GM21381 (cell line): ENCODE measurements around the gene PIGB.
"Not testable (repeated sequence)": the region's sequence is repeated elsewhere in the genome, so short reads cannot be mapped to it uniquely, and the experiment has no call there.

Source experiments
- ATAC-seq: cut with Tn5 transposase; IDR thresholded peaks from one replicate; pipeline ENCODE4 v1.9.1; 2021; ENCODE audit warnings: mild to moderate bottlenecking, moderate library complexity; ENCODE audit not compliant: unreplicated experiment

PIGB gene

GRCh38 chr15:55297315-55297714 is 21.7 kb upstream of the PIGB start:
- no peak for ATAC-seq

DNA sequence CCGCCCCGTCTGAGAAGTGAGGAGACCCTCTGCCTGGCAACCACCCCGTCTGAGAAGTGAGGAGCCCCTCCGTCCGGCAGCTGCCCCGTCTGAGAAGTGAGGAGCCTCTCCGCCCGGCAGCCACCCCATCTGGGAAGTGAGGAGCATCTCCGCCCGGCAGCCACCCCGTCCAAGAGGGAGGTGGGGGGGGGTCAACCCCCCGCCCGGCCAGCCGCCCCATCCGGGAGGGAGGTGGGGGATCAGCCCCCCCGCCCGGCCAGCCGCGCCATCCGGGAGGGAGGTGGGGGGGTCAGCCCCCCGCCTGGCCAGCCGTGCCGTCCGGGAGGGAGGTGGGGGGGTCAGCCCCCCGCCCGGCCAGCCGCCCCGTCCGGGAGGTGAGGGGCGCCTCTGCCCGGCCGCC is 16.2 kb upstream of the PIGB start:
- not testable (repeated sequence) for ATAC-seq

DNA sequence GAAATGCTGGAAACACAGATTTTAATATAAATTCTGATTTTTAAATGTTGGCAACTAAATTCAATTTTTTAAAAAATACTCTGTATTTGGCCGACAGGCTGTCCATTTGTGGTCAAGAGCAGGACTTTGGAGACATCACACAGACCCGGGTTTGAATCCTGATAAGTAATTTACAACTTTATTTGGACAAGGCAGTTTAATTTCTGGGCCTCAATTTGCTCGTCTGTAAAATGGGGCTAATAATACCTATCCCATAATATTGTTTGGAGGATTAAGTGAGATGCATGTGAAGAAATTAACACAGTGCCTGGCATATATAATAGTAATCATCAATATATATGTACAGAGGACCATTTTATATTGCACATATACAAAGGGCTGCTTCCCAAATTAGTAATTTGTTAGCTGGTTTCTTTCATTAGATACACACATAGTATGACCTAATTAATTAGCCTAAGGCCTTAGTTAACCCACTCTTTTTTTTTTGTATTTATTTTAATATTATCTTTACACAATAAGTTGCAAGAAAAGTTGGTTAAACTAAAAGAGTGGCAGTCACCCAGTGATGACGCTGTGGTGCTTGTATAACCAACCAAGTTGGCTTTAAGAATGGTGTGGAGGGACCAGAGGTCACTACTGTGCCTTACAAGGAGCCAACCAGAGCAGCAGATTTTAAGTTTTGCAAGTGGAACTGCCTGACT is 665 bp downstream of the PIGB start:
- peak; percentile 42 for ATAC-seq

DNA sequence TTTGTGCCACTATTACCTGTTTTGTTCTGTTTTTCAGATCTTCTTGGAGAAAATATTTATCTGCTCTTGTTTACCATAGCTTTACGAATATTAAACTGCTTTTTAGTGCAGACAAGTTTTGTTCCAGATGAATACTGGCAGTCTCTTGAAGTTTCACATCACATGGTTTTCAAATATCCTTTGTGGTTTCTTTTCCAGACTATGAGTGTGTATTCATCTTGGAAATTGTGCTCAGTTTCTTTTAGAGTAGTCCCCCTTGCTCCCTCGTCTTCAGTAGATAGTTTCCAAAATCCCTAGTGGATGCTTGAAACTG is 1.2 kb downstream of the PIGB start:
- ATAC-seq = no peak

DNA sequence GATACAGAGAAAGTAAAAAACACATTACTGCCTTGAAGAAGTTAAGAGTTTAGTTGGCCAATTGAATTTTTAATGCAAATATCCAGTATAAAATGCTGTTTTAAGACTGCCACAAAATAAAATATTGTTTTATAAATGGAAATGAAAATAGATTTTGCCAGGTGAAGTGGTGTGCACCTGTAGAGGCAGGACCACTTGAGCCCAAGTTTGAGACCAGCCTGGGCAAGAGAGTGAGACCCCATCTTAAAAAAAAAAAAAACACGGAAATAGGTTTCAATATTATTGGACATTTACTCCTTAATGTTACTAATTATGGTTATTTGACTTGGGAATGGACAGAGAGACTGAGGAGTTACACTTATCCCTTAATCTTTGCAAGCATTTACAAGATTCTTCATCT is 1.9 kb downstream of the PIGB start:
- no peak for ATAC-seq

- ATAC-seq = no peak
Observed at GRCh38 chr15:55322467-55322866, 3.4 kb downstream of the PIGB start.

DNA sequence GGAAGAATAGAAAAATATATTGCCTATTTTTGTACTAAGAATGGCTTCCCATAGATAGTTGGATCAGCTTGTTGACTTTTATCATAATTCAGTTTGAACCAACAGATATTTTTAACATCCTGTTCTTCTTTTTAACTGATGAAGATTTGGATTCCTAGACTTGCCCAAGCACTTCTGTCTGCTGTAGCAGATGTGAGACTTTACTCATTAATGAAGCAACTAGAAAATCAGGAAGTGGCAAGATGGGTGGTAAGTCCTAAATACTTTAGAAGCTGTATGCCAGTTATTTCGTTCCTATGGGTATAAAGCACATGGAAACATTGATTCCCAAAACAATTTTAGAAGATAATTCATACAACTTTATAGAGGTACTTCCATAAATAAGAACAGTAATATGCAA is 8.4 kb downstream of the PIGB start:
- ATAC-seq = no peak

DNA sequence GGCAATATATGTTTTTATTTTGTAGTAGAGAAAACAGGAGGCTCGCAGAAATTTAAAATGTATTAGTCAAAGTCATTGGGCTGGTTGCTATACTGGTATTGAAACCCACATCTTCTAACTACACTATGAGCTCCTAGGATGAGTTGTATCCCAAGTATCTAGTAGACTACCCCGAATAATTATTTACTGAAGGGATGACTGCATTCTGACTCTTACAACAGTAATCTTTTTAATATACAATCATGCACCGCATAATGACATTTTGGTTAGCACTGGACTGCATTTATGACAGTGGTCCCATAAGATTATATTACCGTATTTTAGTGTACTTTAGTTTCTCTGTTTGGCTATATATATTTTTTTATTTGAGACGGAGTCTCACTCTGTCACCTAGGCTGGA is 15.3 kb downstream of the PIGB start:
- ATAC-seq = no peak

GRCh38 chr15:55334997-55335396 is 16.0 kb downstream of the PIGB start:
- no peak for ATAC-seq

GRCh38 chr15:55337160-55337559 is 18.1 kb downstream of the PIGB start:
- ATAC-seq = no peak

DNA sequence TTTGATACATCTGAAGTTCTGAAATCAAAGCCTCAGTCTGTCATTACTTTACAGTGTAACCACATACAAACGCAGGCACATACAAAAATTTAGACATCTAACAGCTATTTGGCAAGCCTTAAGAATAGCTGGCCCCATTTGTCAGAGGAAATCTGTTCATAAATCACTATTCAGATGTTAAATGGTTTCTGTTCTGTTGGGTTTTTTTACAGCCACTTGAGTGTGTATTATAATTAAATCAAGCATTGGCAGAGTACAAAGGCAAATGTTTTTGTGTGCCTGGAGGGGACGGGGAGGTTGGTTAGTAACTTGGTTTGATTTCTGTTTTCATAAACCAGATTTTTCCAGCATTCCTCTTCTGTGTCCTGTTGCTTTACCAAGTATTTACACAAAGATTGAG is 24.1 kb downstream of the PIGB start:
- ATAC-seq = no peak

DNA sequence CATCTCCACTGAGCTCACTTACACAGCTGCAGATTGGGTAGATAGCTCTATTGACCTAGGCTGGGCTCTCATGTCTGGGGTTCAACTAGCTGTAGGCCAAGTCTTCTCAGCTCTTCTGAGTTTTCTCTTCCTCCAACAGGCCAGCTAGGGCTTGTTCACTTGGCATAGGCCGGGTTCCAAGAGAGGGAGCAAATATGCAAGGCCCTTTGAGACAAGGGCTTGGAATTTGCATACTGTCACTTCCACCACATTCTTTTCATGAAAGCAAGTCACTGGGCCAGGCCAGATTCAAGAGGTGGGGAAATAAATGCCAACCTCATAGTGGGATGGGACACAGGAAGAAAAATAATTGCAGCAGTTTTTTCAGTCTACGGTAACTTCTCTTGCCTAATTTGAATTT is 25.2 kb downstream of the PIGB start:
- ATAC-seq = no peak

DNA sequence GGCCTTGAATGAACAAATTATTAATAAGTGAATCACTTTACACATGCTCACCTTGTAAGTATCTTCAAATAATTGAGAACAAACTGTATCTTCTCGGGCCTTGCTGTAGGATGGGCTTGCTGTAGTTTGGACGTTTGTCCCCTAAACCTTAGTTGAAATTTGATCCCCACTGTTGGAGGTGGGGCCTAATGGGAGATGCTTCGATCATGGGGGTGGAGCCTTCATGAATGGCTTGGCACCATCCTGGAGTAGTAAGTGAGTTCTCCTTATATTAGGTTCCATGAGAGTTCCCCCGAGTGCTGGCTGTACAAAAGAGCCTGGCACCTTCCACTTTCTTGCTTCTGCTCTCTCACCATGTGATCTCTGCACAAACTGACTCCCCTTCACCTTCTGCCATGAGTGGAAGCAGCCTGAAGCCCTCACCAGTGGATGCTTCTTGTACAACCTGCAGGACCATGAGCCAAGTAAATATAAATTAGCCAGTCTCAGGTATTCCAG is 29.3 kb downstream of the PIGB start:
- ATAC-seq = no peak

GRCh38 chr15:55349282-55349681 is 30.3 kb downstream of the PIGB start:
- ATAC-seq = no peak

- no peak for ATAC-seq
Observed at GRCh38 chr15:55353025-55353424, 34.0 kb downstream of the PIGB start.

DNA sequence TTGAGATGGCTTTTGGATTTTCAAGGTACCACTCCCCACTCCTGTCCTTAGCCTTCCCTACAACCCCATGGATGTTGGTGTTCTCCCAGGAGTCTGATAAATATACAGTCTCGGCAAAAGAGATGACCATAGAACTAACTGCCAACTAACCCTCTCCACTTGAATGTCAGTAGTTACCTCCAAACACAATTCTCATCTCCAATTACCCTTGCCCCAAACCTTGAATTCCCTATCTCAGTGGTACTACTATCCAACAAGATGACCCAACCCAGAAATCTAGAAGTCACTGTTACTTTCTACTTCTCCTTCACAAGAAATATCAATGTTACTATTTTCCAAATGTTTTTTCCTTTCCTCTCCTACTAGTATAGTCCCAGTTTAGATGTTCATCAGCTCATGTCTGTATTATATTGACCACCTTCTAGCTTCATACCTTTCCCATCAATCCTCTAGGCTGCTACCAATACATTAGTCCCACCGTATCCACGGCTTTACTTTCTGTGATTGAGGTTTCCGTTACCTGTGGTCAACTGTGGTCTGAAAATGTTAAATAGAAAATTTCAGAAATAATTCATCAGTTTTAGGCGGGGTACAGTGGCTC is 38.1 kb downstream of the PIGB start:
- no peak for ATAC-seq

- no peak for ATAC-seq
Observed at GRCh38 chr15:55357774-55358173, 38.8 kb downstream of the PIGB start.

DNA sequence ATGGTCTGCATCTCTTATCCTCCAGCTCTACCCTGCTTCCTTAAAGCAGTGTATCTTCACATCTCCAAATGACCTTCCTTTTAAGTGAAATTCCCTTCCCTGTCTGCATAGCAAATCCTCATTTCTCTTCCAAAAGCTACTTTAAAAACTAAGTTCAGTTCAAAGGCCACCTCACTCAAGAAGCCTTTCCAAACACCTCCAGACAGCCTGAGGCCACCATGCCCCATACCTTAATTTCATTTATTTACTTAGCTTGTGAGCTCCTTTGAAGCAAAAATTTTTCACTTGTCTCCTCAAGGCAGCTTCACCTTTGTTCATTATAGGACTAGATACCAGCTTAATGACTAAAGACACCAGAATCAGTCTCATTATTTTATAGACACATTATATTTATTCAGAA is 39.4 kb downstream of the PIGB start:
- ATAC-seq = no peak

DNA sequence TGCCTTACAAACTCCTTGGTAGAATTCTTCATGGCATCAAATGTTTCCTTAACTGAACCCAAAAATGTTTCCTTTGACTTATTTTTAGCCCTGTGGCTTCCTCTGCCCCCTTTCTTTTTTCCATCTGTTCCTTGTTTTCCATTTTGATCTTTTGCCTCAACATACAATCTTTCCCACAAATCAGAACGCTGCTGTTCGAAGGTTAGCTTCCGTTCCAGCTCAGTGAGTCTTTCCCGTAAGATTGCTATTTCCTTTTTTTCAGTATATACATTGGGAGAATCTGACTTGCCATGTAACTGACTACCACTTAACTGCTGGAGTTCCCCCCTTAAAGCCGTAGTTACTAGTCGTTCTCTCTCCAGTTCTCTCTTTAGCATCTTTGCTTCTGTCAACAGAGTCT is 41.2 kb downstream of the PIGB start:
- no peak for ATAC-seq

DNA sequence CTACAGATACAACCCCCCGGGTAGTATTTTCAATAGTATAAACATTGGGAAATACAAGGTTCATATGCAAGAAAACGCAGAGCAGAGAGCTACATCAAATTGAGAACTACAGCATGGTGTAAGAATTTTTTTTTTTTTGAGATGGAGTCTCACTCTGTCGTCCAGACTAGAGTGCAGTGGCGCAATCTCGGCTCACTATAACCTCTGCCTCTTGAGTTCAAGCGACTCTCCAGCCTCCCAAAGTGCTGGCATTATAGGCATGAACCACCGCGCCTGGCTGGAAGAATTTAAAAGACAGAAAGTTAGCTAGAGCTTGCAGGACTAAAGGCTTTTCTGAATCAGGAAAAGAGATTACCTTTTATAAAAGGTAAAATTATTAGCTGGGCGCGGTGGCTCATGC is 42.0 kb downstream of the PIGB start:
- ATAC-seq = no peak

- ATAC-seq = no peak
Observed at GRCh38 chr15:55362641-55363040, 43.6 kb downstream of the PIGB start.

DNA sequence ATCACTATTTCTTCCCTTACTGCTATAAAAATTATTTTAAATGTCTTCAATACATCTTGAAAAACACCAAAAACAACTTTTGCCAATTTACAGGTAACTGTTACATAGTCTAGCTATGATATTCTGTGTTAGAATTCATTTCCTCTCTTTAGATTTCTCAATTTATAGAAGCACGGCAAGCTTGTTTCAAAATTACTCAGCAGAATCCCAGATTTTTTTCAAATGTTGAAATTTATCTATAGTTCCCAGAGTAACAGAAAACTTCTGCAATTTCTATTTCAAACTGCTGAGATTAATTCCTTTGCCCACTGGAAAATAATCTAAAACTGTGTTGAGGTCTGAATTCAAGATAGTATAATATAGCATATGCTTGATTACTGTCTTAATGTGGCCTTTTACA is 48.0 kb downstream of the PIGB start:
- ATAC-seq = no peak
